Upper lobe of left lung (tissue), 6 donors: ENCODE measurements around the gene VKORC1L1. TPM values are rescaled to one million over a fixed set of nuclear protein-coding genes. Genes with fewer than 3 reads are reported as not detected.

Experiments used
- ATAC-seq, 2 donors: fragments of 200-7000 bp; cut with Tn5 transposase; one replicate each; pipeline ENCODE4 v1.9.1; 2022; ENCODE audit warnings: mild to moderate bottlenecking in 2 of 2, moderate library complexity in 2 of 2; ENCODE audit not compliant: low FRiP score in 2 of 2
- DNase-seq, 2 donors: peaks; one replicate each; pipeline ENCODE4 v3.0.0-alpha.2; 2019 to 2020
- H3K27ac ChIP-seq, 4 donors: fragments of 200-600 bp; sonication (generic); one replicate each; pipeline ENCODE4 v1.5.1; 2016 to 2019
- H3K27me3 ChIP-seq, 4 donors: fragments of 200-600 bp; sonication (generic); one replicate each; pipeline ENCODE4 v1.5.1; 2017 to 2019
- H3K36me3 ChIP-seq, 4 donors: fragments of 200-600 bp; sonication (generic); one replicate each; pipeline ENCODE4 v1.5.1; 2016 to 2019
- H3K4me1 ChIP-seq, 4 donors: fragments of 200-600 bp; sonication (generic); one replicate each; pipeline ENCODE4 v1.5.1; 2018 to 2019
- H3K4me3 ChIP-seq, 4 donors: fragments of 200-600 bp; sonication (generic); one replicate each; pipeline ENCODE4 v1.5.1; 2017 to 2019; ENCODE audit warnings: mild to moderate bottlenecking in 2 of 4, moderate library complexity in 1 of 4
- H3K9me3 ChIP-seq, 4 donors: fragments of 200-600 bp; sonication (generic); one replicate each; pipeline ENCODE4 v1.5.1; 2018 to 2019
- EP300 ChIP-seq, 4 donors: sonication (generic); formaldehyde crosslinking; IDR thresholded peaks; one replicate each; pipeline ENCODE4 v1.5.1; 2017; ENCODE audit warnings: antibody characterized with exemption in 4 of 4, control low read depth in 2 of 4
- POLR2A ChIP-seq, 4 donors: fragments of 450-650 bp; IDR thresholded peaks; one replicate each; pipeline ENCODE4 v1.5.1; 2016 to 2017; ENCODE audit warnings: antibody characterized with exemption in 4 of 4, mild to moderate bottlenecking in 2 of 4
- POLR2AphosphoS5 ChIP-seq, 2 donors: sonication (generic); formaldehyde crosslinking; IDR thresholded peaks; one replicate each; pipeline ENCODE4 v1.5.1; 2017; ENCODE audit warnings: antibody characterized with exemption in 2 of 2
- WGBS, 2 donors: methylation state at CpG; one replicate each; pipeline ENCODE4 v1.1.5; 2017 to 2018; 5-methylcytosine and 5-hydroxymethylcytosine counted together
- total RNA-seq, 6 donors: library from RNA; depleted of rRNA in 4 of 6; stranded (reverse); fragments of >200 nt in 4 of 6; gene quantifications; one replicate each; pipeline versions ENCODE4 v1.1.0 to v1.2.1, GENCODE V29; 2016 to 2021
- TF ChIP-seq, protein P1 (sequence below), 6 experiments: fragments of 450-650 bp in 4 of 6; fragments of 200-600 bp in 2 of 6; sonication (generic) in 2 of 6; IDR thresholded peaks; one replicate each; pipeline ENCODE4 v1.5.1; 2016 to 2019; ENCODE audit warnings: antibody characterized with exemption in 6 of 6
- donor health status: DM: no; HTN: no; CAD: no; lungs with moderate emphysema.
- donor health status: DM: no; HTN: yes; CAD: no; lungs with severe emphysema.

VKORC1L1 gene
- total RNA-seq, 6 donors from 2014 or later, result 14.7 to 49.1 (median 33.8) TPM

DNA sequence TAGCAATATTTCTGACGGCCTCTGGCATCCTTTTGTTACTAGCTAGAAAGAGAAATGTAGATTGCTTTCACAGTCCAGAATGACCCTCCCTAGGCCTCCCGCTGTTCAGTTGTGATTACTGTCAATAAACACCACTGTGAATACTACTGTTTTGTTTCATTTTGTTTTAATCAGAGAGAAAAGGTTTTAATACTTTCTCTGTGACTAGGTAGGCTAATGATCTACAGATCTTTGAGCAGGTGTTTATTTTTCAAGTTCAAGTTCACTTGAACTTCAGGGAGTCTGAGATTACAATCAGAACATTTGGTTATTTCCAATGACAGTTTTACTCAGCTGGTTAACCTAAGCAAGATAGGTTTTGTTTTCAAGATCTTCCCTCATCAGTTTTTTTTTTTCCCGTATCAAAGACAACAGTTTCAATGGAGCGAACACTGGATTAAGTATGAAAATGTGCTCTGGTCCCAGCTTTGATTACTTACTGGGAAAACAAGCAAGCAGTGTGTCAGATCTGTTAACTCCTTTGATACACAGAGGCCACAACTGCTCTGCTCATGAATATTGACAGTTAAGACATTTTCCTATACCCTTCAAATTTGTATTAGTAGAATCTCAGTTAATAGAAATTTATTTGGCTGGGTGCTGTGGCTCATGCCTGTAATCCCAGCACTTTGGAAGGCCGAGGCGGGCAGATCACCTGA lies 34.8 kb downstream of the VKORC1L1 start:
- Histone ChIP-seq H3K4me3 (no peak overlapping the region), H3K27me3 (no peaks in the 10 kb centered on the region), H3K36me3 (no peaks in the 10 kb centered on the region), H3K4me1 (peaks cover 3 to 27% (median 14%) of the 10 kb centered on the region in 4 donors), H3K9me3 (no peaks in the 10 kb centered on the region), H3K27ac (peak overlapping the region in 3 of 4 donors; percentile 31 to 65 (median 38))
- no peak for DNase-seq
- TF ChIP-seq, protein P1, sequence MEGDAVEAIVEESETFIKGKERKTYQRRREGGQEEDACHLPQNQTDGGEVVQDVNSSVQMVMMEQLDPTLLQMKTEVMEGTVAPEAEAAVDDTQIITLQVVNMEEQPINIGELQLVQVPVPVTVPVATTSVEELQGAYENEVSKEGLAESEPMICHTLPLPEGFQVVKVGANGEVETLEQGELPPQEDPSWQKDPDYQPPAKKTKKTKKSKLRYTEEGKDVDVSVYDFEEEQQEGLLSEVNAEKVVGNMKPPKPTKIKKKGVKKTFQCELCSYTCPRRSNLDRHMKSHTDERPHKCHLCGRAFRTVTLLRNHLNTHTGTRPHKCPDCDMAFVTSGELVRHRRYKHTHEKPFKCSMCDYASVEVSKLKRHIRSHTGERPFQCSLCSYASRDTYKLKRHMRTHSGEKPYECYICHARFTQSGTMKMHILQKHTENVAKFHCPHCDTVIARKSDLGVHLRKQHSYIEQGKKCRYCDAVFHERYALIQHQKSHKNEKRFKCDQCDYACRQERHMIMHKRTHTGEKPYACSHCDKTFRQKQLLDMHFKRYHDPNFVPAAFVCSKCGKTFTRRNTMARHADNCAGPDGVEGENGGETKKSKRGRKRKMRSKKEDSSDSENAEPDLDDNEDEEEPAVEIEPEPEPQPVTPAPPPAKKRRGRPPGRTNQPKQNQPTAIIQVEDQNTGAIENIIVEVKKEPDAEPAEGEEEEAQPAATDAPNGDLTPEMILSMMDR (IDR thresholded peaks at IDR 0.05), result no peak
- no peak for TF ChIP-seq POLR2A (IDR thresholded peaks at IDR 0.05)
- no peak for TF ChIP-seq POLR2AphosphoS5 (IDR thresholded peaks at IDR 0.05)
- TF ChIP-seq EP300 (IDR thresholded peaks at IDR 0.05), result no peak
- 79 to 81% methylated on average over 6 of the region's 6 CpGs for WGBS, 2 donors
- ATAC-seq, result peak in 1 of 2 donors; percentile 49

DNA sequence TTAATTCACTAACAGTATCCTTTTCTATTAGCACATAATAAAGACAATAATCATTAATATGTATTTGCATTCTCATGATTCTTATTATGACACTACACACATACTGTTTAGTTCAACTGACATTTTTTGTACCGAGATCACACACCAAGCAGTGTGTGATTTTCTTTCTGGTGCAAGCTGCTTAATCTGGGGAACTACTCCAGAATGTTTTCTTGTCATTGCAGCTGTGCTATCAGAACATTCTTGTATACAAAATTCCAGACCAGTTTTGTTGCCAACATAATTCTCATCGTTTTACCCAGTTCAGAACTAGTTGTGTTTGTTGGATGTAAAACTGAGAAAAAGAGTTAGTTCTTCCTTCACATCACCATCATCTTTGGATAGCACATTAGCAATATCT lies 37.4 kb downstream of the VKORC1L1 start:
- no peak overlapping the region for H3K4me3 ChIP-seq
- no peaks in the 10 kb centered on the region for H3K9me3 ChIP-seq
- peaks cover 3 to 31% (median 23%) of the 10 kb centered on the region in 4 donors for H3K4me1 ChIP-seq
- H3K27ac ChIP-seq, result peak overlapping the region in 1 of 4 donors; percentile 38
- no peak for DNase-seq
- no peak for ATAC-seq
- 32 to 40% methylated on average over 2 of the region's 2 CpGs for WGBS, 2 donors
- H3K27me3 ChIP-seq, result no peaks in the 10 kb centered on the region
- TF ChIP-seq, protein P1 (IDR thresholded peaks at IDR 0.05), result no peak
- TF ChIP-seq EP300 (IDR thresholded peaks at IDR 0.05) (no peak), POLR2AphosphoS5 (IDR thresholded peaks at IDR 0.05) (no peak), POLR2A (IDR thresholded peaks at IDR 0.05) (no peak)
- no peaks in the 10 kb centered on the region for H3K36me3 ChIP-seq

DNA sequence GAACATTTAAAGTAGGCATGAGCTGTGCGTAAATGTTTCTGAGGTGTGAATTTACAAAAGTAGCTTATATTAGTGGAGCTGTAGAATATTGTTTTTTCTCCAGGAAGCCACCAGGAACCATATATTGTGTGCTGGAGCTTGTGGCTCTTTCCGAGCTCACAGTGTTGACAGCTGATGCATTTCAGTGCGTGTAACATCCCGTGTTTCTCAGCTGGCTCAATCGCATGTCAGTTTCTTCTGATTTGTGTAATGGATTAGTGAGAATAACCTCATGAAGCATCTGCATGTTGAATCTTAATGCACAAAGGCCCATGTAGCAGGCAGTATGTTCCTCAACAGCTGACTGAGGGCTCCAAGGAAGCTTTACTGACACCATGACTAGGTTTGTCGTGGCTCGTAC lies 39.4 kb downstream of the VKORC1L1 start:
- DNase-seq (no peak), ATAC-seq (no peak)
- H3K27me3 ChIP-seq, result no peaks in the 10 kb centered on the region
- TF ChIP-seq POLR2A (IDR thresholded peaks at IDR 0.05), result no peak
- no peak for TF ChIP-seq POLR2AphosphoS5 (IDR thresholded peaks at IDR 0.05)
- no peak for TF ChIP-seq EP300 (IDR thresholded peaks at IDR 0.05)
- TF ChIP-seq, protein P1 (IDR thresholded peaks at IDR 0.05), result no peak
- peak overlapping the region in 1 of 4 donors; percentile 28 for H3K27ac ChIP-seq
- no peaks in the 10 kb centered on the region for H3K9me3 ChIP-seq
- no peaks in the 10 kb centered on the region for H3K36me3 ChIP-seq
- WGBS, 2 donors, result 96 to 98% methylated on average over 7 of the region's 7 CpGs
- H3K4me1 ChIP-seq, result peaks cover 3 to 30% (median 20%) of the 10 kb centered on the region in 4 donors
- no peak overlapping the region for H3K4me3 ChIP-seq

DNA sequence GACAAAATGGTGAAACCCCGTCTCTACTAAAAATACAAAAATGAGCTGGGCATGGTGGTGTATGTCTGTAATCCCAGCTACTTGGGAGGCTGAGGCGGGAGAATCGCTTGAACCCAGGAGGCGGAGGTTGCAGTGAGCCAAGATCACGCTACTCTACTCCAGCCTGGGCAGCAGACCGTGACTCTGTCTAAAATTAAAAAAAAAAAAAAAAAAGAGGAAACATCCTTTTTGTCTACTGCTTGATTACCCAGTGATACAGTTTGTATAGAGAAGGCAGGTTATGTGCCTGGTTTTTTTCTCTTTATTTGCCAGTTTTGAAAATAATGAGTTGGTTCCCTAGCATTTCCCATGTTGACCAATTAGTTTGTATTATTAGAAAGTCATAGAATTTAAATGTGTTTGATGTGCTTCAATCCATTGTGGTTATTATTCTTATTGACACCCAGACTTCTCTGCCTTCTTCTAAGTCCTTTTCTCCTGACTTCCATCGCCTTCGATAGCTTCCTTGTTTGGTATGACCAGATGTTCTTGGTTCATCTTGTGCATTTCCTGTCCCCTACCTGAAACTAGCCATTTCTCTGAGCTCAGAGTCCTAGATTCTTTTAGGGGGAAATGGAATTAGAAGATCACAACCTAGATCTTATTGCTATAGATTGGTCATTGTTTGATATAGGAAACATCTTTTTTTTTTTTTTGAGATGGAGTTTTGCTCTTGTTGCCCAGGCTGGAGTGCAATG lies 43.2 kb downstream of the VKORC1L1 start:
- Histone ChIP-seq H3K27ac (no peak overlapping the region), H3K36me3 (no peaks in the 10 kb centered on the region), H3K4me1 (peaks cover 0 to 20% (median 5%) of the 10 kb centered on the region in 4 donors), H3K9me3 (no peaks in the 10 kb centered on the region), H3K27me3 (no peaks in the 10 kb centered on the region), H3K4me3 (no peak overlapping the region)
- DNase-seq (no peak), ATAC-seq (no peak)
- TF ChIP-seq POLR2AphosphoS5 (IDR thresholded peaks at IDR 0.05) (no peak), EP300 (IDR thresholded peaks at IDR 0.05) (no peak), POLR2A (IDR thresholded peaks at IDR 0.05) (no peak)
- TF ChIP-seq, protein P1 (IDR thresholded peaks at IDR 0.05), result no peak
- WGBS, 2 donors, result 88 to 90% methylated on average over 8 of the region's 8 CpGs
